GM12891 (cell line): ENCODE data around the gene KCNMA1.

ENCODE experiments used
- DNase-seq: peaks from one replicate; pipeline ENCODE4 v3.0.0; 2011; ENCODE audit warnings: low spot score; ENCODE audit not compliant: insufficient read length
- FAIRE-seq: peaks from 2 replicates; lab custom pipeline; 2011; peaks lifted over from hg19 to GRCh38; lab: Jason Lieb, UNC
- PAX5 ChIP-seq: IDR thresholded peaks from 2 replicates; pipeline ENCODE4 v1.6.1; 2011; ENCODE audit warnings: low read length, moderate library complexity, mild to moderate bottlenecking; ENCODE audit not compliant: insufficient read depth, severe bottlenecking
- POLR2A ChIP-seq: IDR thresholded peaks from 2 replicates; pipeline ENCODE4 v1.6.1; 2011; ENCODE audit warnings: low read depth, low read length, control low read depth
- POLR2AphosphoS5 ChIP-seq: IDR thresholded peaks from 2 replicates; pipeline ENCODE4 v1.6.1; 2011; ENCODE audit warnings: low read depth, low read length, control low read depth
- POU2F2 ChIP-seq: IDR thresholded peaks from 2 replicates; pipeline ENCODE4 v1.6.1; 2011; ENCODE audit warnings: low read depth, mild to moderate bottlenecking, control low read depth, low read length, moderate library complexity
- SPI1 ChIP-seq: IDR thresholded peaks from 2 replicates; pipeline ENCODE4 v1.6.1; 2011; ENCODE audit warnings: low read depth, low read length, control low read depth
- TAF1 ChIP-seq: IDR thresholded peaks from 2 replicates; pipeline ENCODE4 v1.6.1; 2011; ENCODE audit warnings: low read depth, low read length, control low read depth

KCNMA1 gene

GRCh38 chr10:77256346-77256745 lies 381.3 kb downstream of the KCNMA1 start:
- FAIRE-seq (no peak), DNase-seq (no peak)
- TF ChIP-seq POLR2A (no peak), SPI1 (no peak), POU2F2 (no peak), TAF1 (no peak), PAX5 (no peak), POLR2AphosphoS5 (no peak)

GRCh38 chr10:77253556-77254064 lies 384.0 kb downstream of the KCNMA1 start:
- TF ChIP-seq POLR2A, result no peak
- TF ChIP-seq POLR2AphosphoS5, result no peak
- TF ChIP-seq PAX5, result no peak
- TF ChIP-seq POU2F2, result no peak
- no peak for TF ChIP-seq SPI1
- no peak for TF ChIP-seq TAF1
- DNase-seq (no peak), FAIRE-seq (no peak)

DNA sequence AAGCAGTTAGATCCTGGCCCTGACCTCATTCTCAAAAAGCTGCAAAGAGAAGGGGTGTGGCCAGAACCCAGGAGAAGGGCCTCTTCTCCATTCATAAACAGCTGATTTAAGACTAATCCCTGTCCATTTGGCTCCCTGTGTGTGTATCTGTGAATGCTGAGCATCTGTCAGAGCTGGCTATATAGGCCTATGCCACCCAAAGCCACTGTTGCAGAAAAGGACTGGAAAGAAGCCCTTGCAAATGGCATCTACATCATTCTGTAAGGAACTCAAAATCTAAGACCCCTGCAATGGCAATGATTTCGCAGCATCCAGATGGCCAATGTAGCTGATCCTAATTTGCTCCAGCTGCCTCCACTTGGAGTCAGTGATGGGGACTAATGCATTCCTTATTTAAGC lies 384.5 kb downstream of the KCNMA1 start:
- no peak for TF ChIP-seq POLR2A
- TF ChIP-seq POU2F2, result no peak
- TF ChIP-seq PAX5, result no peak
- no peak for FAIRE-seq
- DNase-seq, result no peak

- no peak for FAIRE-seq
- no peak for TF ChIP-seq POLR2AphosphoS5
- no peak for TF ChIP-seq POLR2A
- no peak for TF ChIP-seq POU2F2
- TF ChIP-seq SPI1, result no peak
- no peak for TF ChIP-seq PAX5
- no peak for TF ChIP-seq TAF1
- no peak for DNase-seq
Observed at GRCh38 chr10:77252380-77253146, 385.0 kb downstream of the KCNMA1 start.

DNA sequence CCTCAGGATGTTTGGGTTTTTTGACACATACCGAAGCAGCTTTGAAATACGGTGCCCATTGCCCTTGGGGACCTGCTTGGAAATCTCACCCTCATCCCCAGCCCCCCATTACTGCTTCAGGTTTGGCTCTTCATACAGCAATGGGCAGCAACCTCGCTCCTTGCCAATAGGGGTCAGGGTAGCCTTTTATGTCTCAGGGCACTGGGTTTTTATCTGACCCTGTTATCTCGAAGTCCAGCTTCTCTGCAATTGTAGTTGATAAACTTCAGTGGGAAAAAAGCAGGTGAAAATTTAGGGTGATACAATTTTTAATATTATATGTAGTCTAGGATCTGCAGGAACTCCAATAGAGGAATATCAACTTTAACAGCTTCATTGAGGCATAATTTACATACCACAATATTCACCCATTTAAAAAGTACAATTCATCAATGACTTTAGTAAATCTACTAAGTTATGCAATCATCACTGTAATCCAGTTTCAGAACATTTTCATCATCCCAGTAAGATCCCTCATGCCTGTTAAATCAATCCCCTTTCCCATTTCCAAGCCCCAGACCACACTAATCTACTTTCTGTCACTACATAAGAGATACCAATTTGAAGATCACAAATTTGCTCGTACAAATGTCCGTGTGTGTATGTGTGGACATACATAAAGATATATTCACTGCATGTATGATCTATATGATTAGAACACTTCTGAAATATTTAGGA lies 386.2 kb downstream of the KCNMA1 start:
- no peak for TF ChIP-seq TAF1
- TF ChIP-seq POLR2A, result no peak
- TF ChIP-seq POLR2AphosphoS5, result no peak
- no peak for TF ChIP-seq PAX5
- no peak for DNase-seq
- FAIRE-seq, result no peak

- DNase-seq (no peak), FAIRE-seq (no peak)
- TF ChIP-seq POLR2AphosphoS5 (no peak), PAX5 (no peak), TAF1 (no peak), SPI1 (no peak), POLR2A (no peak), POU2F2 (no peak)
Observed at GRCh38 chr10:77249901-77250459, 387.6 kb downstream of the KCNMA1 start.

GRCh38 chr10:77248104-77248790 lies 389.4 kb downstream of the KCNMA1 start:
- TF ChIP-seq PAX5 (no peak), POLR2A (no peak), SPI1 (no peak)
- FAIRE-seq (no peak), DNase-seq (no peak)

DNA sequence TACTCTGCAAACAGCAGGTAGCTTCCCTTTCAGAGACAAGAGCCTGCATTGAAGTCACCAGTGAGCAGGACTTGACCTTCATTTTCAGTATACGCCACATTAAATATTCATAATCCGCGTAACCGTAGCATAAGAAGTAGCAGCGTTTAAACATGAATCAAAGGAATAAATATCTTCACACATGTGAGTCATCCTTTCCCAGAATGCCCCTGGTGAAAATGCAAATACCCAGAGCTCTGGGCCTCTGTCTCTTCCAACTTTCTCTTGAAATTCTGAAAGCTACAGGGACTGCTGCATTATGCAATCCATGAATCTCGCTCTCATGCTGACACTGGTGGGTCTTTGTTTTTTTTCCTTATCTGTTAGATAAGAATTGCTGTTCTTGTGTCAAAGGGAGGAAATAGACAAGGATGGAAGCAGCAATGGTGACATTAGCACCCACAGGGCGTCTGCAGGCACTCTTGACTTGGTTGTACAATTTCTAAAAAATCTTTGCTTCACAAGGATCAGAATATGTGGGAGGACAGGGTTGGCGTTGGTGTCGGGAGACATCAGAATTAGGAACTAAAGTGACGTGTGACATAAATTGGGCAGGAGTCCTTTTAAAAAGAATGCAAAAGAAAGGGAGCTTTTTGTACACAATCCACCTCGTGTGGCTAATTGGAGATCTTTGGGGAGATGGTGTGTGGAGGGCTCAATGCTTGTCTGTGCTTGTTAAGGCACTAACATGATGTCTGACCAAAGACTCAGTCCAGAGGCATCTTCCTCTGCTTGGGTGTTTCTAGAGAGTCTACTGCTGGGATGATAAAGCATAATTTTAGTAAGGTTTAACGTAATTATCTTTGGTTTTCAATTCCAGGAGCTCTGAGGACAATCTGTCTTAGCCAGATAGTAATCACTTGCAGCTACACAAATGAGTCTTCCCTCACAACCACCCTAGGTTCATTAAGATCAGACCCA lies 390.3 kb downstream of the KCNMA1 start:
- DNase-seq (no peak), FAIRE-seq (no peak)
- TF ChIP-seq POLR2AphosphoS5 (no peak), POLR2A (no peak), TAF1 (no peak)
